ENCODE data around the gene ACTRT2. TPM values are rescaled to one million over a fixed set of nuclear protein-coding genes. Genes with fewer than 3 reads are reported as not detected.

The ACTRT2 gene
- total RNA-seq, 1 donor from 2014 or later, result not detected

GRCh38 chr1:3049905-3050304, 28.6 kb downstream of the ACTRT2 start:
- TF ChIP-seq CTCF (conservative IDR thresholded peaks at IDR 0.05), result no peak
- no peaks in the 10 kb centered on the region for H3K4me1 Mint-ChIP-seq (ENCODE audit: unreplicated experiment)
- peak; percentile 52 for DNase-seq (ENCODE audit: extremely low spot score, unreplicated experiment)
- no peaks in the 10 kb centered on the region for H3K9me3 Mint-ChIP-seq
- no peak overlapping the region for H3K4me3 Mint-ChIP-seq
- no peaks in the 10 kb centered on the region for H3K36me3 Mint-ChIP-seq
- no peak overlapping the region for H3K27ac Mint-ChIP-seq
- H3K27me3 Mint-ChIP-seq, result peaks cover 33% of the 10 kb centered on the region

GRCh38 chr1:3050603-3051002, 29.3 kb downstream of the ACTRT2 start:
- Mint-ChIP-seq H3K36me3 (no peaks in the 10 kb centered on the region), H3K9me3 (no peaks in the 10 kb centered on the region), H3K4me3 (no peak overlapping the region), H3K27ac (no peak overlapping the region), H3K27me3 (peaks cover 32% of the 10 kb centered on the region), H3K4me1 (ENCODE audit: unreplicated experiment) (no peaks in the 10 kb centered on the region)
- DNase-seq (ENCODE audit: extremely low spot score, unreplicated experiment), result peak; percentile 52
- no peak for TF ChIP-seq CTCF (conservative IDR thresholded peaks at IDR 0.05)

GRCh38 chr1:3051270-3052268, 30.3 kb downstream of the ACTRT2 start:
- Mint-ChIP-seq H3K9me3 (no peaks in the 10 kb centered on the region), H3K4me3 (no peak overlapping the region), H3K27me3 (peaks cover 34% of the 10 kb centered on the region), H3K36me3 (no peaks in the 10 kb centered on the region), H3K4me1 (ENCODE audit: unreplicated experiment) (no peaks in the 10 kb centered on the region), H3K27ac (no peak overlapping the region)
- DNase-seq (ENCODE audit: extremely low spot score, unreplicated experiment), result peak; percentile 43
- no peak for TF ChIP-seq CTCF (conservative IDR thresholded peaks at IDR 0.05)

- Mint-ChIP-seq H3K36me3 (no peaks in the 10 kb centered on the region), H3K27ac (no peak overlapping the region), H3K4me1 (ENCODE audit: unreplicated experiment) (no peaks in the 10 kb centered on the region), H3K9me3 (peaks cover 5% of the 10 kb centered on the region), H3K4me3 (no peak overlapping the region), H3K27me3 (peaks cover 36% of the 10 kb centered on the region)
- TF ChIP-seq CTCF (conservative IDR thresholded peaks at IDR 0.05), result no peak
- DNase-seq (ENCODE audit: extremely low spot score, unreplicated experiment), result peak; percentile 58
These were observed 31.2 kb downstream of the ACTRT2 start for GRCh38 chr1:3052501-3052900.

GRCh38 chr1:3053366-3053980, 32.2 kb downstream of the ACTRT2 start:
- Mint-ChIP-seq H3K27me3 (peaks cover 42% of the 10 kb centered on the region), H3K4me1 (ENCODE audit: unreplicated experiment) (no peaks in the 10 kb centered on the region)
- peak; percentile 45 for DNase-seq (ENCODE audit: extremely low spot score, unreplicated experiment)

More at GRCh38 chr1:3053366-3053980, 32.2 kb downstream of the ACTRT2 start:
- H3K9me3 Mint-ChIP-seq, result peaks cover 5% of the 10 kb centered on the region
- no peaks in the 10 kb centered on the region for H3K36me3 Mint-ChIP-seq
- no peak overlapping the region for H3K4me3 Mint-ChIP-seq
- TF ChIP-seq CTCF (conservative IDR thresholded peaks at IDR 0.05), result no peak
- no peak overlapping the region for H3K27ac Mint-ChIP-seq

Measured in type B pancreatic cell (in vitro differentiated cells).